ENCODE results near the gene RAD51B.
"Not testable (repeated sequence)": the region's sequence is repeated elsewhere in the genome, so short reads cannot be mapped to it uniquely, and the experiment has no call there.

RAD51B gene

DNA sequence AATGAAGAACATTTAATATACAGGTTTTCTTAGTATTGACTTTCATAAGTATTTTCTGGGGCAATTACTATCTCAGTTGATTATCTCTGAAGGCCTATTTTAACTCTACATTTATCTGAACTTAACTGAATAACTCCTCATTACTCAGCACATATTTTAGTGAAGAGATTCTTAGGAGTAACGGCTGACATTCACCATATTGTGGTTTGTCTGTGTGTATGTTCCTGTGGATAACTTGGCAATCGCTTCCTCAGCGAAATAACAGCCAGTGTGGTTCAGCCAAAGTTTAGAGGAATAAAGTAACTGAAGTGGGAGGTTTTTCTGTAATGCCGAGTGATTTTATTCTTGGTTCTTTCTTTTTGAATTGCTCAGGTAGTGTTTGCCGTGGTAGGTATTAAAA is 168.0 kb downstream of the RAD51B start:
- DNase-seq: no peak

DNA sequence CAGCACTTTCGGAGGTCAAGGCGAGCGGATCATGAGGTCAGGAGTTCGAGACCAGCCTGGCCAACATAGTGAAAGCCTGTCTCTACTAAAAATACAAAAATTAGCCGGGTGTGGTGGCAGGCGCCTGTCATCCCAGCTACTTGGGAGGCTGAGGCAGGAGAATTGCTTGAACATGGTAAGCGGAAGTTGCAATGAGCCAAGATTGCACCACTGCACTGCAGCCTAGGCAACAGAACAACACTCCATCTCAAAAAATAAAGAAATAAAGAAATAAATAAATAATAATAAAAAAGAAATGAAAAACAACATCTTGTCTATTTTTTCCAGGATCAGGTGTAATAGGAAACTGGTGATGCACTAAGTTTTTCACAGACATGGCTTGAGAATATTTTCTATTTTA is 168.6 kb downstream of the RAD51B start:
- DNase-seq: not testable (repeated sequence)

DNA sequence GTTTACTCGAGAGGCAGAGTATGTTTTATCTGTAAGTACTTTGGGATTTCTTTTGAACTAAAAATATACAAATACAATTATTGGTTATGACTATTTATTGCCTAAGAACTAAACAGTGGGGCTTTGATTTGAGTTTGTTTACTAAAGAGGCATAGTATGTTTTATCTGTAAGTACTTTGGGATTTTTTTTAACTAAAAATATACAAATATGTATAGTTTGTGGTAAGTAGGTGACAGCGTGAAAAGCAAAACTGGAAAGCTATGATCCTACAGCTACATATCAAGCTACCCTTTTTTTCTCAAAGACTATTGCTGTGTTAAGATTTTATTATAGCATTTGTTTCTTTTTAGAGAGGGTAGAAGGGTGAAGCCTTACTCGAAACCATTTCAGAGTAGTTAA is 171.0 kb downstream of the RAD51B start:
- DNase-seq: no peak

DNA sequence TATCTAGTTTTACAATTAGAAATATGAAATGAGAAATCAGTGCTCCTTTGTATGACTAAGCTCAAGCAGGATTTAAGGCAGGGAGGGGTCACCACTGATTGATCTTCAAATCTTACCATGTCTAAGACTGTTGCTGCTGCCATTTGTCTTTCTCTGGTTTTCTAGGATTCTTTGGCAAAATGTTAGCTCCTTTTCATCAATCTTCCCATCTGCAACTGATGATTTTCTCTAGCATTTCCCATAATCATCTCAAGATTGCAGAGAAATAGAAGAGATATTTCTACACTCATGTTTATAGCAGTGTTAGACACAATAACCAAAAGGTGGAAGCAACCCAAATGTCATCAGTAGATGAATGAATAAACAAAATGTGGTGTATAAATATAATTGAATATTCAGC is 175.0 kb downstream of the RAD51B start:
- no peak for DNase-seq

DNA sequence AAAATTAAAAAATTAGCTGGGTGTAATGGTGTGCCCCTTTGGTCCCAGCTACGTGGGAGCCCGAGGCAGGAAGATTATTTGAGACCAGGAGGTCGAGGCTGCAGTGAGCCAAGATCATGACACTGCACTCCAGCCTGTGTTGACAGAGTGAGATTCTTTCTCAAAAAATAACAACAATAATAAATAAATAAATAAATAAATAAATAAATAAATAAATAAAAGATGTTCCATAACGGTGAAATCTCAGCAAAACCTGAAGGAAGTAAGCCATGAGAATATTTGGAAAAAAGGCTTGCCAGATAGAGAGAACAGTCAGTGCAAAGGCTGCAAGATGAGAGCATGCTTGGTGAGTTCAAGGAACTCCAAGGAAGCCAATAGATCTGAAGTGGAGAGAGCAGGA is 176.7 kb downstream of the RAD51B start:
- no peak for DNase-seq

DNA sequence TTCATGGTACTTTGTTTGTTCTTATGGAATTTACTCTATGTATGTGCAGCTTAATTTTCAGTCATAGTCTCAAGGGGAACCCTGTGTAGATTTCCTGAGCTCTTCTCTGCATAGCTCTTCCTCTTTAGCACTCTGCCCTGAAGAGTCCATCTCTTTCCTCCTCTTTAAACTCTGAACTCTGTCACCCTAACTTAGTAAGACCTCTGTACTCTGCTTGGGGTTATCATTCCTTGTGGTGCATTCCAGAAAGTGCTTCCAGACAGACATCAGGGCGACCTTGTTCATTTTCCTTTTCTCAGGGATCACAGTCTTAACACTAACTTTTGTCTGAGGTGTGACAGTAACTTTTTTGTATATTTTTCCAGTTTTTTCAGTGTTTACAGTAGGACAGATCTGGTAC is 179.3 kb downstream of the RAD51B start:
- DNase-seq: no peak

DNA sequence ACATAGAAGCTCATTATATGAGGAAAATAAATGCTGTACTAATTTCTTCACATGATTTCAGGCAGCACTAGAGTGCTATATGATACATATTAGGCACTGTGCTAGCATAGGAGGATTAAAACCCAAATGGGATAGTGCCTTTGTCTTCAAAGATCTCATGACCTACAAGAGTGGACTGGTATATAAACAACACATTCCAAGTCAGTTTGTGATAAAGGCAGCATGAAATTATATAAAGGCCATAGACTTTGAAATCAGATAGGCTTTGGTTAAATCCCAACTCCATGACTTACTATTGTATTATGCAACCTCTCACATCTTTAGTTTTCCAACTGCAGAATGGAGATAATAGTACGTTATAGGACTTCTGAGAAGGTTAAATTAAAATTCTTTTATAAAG is 179.7 kb downstream of the RAD51B start:
- no peak for DNase-seq

DNA sequence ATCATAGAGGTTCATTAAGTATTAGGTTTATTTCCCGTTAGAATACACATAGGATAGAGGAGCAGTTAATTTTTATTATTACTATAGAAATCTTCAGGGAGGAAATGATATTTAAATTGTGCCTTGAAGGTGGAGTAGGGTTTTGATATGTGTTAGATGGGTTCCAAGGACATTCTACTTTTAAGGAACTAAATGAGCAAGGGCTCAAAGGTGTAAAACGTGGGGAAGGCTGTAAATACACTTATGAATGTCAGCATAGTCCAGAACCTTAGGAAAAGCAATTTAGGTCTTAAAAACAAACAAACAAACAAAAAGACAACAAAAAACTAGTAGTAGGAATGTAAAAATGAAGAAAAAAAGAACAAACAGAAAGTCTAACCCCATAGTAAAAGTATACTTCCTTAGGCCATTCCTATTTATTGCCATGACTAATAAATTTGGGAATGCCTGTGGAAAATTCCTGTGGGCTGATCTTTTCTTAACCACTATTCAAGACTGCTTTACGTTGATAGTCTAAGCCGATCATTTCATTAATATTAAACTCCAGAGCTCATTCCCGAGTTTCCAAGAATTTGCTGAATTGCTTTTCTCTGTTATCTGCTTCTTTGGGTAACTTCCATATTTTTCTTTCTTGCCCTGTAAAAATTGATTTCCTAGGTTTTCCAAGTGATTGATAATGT is 180.3 kb downstream of the RAD51B start:
- no peak for DNase-seq

DNA sequence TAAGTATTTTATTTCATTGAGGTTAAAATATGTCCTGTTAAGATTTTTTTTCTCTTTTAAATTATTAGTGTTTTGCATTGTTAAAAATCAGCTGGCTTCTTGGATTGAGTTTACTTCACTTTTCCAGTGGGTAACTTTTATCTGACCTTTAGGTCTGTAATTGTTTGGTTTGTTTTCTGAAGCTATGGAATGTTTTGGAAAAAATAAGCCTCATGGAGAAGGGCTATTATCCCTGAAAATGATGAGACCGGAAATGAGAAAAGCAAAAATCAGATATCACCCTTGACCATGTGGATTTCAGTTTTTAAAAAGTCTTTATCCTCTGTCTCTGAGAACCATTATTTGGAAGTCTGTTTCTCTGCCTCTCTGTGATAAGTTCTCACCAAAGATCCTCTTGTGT is 180.9 kb downstream of the RAD51B start:
- no peak for DNase-seq

DNA sequence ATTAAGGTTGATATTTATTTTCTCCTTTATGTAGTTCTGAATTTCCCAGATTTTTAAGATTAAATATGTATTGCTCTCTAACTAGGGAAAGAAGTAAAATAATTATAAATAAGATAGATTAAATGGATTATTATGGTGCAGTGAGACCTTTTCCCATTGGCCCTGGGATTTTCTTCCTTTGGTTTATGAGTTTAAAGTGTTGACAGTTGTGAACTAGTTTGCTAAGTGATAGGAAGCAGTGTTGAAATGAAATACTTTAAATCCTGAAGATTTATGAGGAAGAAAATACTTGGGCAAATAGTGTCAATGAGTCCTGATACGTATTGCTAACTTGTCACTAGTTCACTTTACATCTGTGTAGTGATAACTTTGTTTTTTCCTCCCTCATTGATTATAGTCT is 188.9 kb downstream of the RAD51B start:
- no peak for DNase-seq

DNA sequence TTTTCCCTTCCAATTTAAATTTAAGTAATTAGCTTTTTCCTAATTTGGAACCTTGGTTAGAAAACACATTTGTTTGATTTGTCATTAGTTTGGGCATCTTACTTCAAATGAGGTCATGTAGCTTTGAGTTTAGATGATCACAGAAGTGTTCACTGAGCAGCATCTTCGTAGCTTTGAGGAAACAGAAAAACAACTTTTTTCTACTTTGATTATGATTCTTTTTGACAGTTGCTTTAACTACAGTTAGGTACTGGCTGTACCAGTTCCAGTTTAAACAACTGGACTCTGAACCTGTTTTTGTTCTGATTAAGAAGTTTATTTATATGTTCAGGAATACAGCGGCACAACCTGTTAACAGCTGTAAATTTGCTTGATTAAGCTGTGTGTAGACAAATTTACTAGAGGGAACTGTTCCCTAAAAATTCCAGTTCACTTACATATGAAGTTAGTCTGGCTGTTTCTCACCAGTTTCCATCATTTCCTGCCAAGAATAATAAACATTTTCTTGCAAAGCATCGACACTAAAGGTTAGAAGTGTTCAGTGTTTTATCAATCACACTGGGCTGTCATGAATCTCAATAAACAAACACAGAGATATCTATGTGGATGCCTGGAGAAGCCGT is 191.9 kb downstream of the RAD51B start:
- DNase-seq: no peak

DNA sequence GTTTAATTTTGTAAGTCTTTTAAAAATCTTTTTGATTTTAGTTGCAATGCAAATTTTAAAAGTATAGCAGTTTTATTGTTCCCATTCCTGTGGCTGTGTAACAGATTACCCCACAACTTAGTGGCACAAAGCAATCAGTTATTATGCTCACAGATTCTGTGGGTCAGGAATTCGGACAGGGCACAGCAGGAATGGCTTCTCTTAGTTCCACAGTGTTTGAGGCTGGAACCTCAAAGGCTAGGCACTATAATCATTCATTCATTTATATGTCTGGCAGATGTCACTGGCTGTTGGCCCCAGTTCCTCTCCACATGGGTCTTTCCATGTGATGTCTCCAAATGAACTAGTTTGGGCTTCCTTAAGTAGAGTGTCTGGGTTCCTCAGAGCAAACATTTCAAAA is 193.3 kb downstream of the RAD51B start:
- no peak for DNase-seq

DNA sequence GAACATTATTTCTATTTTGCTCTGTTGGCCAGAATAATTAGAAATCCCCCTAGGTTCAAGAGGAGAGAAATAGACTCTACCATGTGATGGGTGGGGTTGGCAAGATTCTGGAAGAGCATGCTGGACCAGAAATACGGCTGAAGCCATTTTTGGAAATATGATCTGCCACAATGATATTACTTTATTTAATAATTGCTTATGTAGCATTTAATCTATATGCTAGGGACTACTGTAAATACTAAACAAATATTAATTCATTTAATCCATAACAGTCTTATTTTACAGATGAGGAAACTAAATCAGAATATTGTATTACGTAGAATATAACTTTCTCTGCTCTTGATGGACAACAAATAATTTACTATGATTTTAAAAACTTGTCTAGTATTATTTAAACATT is 193.7 kb downstream of the RAD51B start:
- DNase-seq: no peak

DNA sequence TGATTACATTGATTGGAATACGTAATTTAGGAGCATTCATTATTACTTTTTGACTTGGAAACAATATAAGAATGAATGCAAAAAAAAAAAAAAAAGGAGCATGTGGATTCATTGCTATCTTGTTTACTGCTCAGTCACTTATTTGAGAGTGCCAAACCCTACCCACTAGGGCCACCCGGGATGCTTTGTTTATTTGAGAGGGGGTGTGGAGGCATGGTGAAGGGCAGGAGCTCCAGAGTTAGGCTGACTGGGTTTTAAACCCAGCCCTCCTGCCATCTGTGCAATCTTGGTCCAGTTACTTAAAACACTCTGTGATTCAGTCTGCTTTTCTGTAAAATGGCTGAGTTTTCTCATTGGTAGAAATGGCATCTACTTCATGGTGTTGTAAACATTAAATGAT is 195.2 kb downstream of the RAD51B start:
- DNase-seq: no peak

DNA sequence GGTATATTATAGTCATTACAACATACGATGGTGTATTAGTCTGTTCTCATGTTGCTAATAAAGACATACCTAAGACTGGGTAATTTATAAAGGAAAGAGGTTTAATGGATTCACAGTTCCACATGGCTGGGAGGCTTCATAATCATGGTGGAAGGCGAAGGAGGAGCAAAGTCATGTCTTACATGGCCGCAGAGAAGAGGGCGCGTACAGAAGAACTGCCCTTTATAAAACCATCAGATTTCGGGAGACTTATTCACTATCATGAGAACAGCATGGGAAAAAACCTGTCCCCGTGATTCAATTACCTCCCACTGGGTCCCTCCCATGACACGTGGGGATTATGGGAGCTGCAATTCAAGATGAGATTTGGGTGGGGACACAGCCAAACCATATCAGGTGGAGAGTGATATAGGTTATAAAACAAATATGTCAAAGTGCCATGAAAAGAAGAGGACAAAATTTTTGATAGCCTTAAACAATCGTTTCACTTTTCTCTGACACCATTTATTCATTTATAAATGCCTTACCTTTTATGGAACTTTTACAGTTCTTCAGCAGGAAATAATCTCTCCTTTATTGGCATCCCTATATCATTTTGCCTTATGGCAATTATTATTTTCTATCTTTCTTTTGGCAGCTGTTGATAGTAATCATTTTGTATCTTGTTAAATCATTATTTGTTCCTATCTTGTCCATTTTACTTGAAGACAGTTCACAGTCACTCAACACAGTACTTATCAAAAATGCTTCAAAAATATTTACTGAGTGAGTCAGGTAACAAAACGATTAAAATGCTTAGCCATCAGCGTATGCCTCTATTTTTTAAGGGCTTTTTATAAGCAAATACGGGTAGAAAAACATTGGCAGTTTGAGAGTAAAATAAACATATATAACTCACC is 196.0 kb downstream of the RAD51B start:
- peak; percentile 51 for DNase-seq

DNA sequence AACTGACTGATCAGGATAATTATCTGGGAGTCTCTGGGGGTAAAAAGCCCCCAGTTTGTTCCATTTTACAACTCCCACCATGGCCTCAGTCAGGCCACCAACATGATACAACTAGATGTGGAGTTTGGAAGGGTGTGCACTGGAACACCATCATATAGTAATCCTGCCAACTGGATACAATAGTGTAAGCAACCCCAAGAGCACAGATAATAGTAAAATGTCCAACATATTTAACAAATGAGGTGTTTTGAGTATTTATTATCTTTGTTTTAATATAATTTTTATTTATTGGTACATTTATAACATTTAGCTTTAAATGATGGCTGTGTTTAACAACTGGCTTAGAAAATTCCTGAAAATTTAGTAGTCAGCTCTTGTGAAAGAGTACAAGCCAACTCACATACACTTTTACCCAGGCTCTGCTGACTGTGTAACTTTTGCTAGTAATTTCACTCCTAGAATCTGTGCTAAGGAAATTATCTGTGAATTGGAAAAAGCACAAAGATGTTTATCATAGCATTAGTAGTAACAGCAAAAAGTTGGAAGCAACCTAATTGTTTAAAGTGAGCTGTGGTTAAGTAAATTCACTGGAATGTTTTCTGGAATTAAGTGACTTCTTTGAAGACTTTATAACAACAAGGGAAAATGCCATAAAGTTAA is 196.8 kb downstream of the RAD51B start:
- DNase-seq: no peak

DNA sequence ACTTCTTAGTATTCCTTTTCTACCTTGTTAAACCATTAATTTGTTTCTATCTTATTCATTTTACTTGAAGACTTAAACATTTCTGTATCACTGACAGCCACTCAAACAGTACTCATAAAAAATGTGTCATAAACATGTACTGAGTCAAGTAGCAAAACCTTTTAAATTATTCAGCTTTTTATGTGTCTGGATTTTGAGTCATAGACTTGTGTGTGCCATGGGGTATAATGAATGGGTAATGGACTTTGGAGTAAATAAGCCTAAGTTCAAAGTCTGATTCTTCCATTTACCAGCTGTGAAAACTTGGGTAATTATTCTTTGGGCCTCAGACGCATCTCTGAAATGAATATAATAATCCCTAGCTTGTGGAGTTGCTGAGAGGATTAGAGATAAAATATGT is 199.0 kb downstream of the RAD51B start:
- no peak for DNase-seq

DNA sequence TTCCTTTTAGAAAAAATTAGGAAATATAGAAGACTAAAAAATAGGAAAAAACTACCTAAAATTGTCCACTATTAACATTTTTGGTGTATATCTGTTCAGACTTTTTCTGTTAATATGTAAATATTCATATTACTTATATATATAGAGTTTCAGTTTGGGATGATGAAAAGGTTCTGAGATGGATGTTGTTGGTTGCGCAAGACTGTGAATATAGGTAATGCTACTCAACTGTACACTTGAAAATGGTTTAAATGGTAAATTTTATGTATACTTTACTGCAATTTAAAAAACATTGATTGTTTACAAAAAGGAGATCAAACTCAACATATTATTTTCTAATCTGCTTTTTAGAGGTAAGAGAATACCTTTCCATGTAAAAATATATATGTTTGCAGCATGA is 200.9 kb downstream of the RAD51B start:
- peak; percentile 47 for DNase-seq

DNA sequence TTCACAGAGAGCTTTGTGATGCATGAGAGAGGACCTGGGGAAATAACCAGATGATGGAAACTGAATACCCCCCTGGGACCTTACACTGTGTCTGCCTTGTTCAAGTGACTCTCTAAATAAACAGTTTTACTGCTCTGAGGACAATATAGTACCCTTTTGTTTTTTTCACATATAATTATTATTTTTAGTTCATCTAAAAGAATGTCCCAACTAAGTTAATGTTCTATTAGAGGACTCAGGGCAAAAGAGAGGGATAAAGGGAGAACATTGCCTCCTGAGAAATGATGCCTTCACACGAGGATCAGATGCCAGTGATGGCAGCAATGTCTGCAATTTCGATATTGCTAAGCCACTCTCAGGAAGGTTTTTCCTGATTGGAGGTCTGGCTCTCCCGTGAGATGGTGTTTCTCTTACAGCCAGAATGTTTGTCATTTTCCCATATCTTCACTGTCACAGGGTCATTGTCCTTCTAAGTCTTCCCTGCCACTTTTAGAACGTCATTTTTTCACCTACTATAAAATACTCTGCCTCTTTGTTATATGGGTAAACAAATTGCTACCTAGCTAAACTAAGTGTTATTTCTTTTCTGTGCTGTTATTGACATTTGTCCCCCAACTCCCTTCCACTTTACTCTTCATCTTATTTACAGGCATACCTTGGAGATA is 201.6 kb downstream of the RAD51B start:
- peak; percentile 80 for DNase-seq

DNA sequence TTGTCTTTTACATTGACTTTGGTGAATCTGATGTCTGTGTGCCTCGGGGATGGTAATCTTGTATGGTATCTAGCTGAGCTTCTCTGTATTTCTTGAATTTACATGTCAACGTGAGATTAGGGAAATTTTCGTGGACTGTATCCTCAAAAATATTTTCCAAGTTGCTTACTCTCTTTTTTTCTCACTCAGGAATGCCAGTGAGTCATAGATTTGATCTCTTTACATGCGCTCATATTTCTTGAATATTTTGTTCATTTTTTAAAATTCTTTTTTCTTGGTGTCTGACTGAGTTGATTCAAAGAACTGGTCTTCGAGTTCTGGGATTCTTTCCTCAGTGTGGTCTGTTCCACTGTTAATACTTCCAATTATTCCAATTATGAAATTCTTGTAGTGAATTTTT is 207.7 kb downstream of the RAD51B start:
- DNase-seq: no peak

DNA sequence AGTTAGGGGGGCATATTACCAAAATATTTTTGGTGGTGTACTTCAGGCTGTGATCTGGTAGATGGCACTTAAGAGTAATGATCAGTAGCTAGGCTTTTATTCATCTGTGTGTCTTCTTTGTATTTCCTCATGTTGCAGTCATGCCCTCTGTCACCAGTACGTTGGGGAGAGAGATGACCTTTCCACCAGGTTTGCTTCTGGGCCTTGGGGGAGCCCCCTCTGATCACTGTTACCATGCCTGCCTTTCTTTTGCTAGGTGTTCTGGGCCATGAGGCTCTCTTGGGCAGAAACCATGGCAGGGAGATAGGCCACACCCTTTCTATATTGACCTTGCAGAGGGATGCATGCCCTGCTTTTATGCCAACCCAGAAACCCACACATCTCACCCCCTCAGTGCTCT is 208.5 kb downstream of the RAD51B start:
- DNase-seq: no peak

DNA sequence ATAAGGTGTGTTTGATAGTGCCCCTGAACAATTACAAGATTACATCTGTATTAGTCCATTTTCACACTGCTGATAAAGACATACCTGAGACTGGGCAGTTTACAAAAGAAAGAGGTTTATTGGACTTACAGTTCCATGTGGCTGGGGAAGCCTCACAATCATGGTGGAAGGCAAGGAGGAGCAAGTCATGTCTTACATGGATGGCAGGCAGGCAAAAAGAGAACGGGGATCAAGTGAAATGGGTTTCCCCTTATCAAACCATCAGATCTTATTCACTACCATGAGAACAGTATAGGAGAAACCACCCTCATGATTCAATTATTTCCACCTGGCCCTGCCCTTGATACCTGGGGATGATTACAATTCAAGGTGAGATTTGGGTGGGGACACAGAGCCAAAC is 211.4 kb downstream of the RAD51B start:
- not testable (repeated sequence) for DNase-seq

DNA sequence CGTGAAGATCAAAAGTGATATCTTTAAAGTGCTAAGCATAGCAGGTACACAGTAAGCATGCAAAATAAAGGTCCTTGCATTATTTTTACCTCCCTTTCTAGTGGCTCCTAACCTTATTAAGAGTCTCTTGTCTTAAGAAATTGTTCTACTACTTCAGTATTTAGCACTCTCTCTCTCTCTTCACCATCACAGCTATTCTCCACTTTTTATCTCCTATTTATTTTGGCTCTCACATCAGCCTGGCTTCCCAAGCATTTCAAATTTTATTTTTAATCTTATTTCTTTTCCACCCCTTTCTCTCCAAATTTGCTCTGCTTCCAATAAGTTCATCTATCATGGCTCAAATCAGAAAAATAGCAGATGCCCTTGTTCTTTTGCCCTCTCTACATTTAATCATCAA is 212.6 kb downstream of the RAD51B start:
- DNase-seq: no peak

All from DMS53 (cell line).